NK-92 treated with Interleukin-12 subunit alpha and Interleukin-12 subunit beta, amount 100 ng/mL, for 24 hours (cell line): ENCODE measurements around the gene JARID2.
A peak's percentile ranks its signal among the peaks of the same experiment; 100 is the strongest.

ENCODE experiments used
- DNase-seq: peaks from one replicate; lab custom pipeline; 2025; lab: John Stamatoyannopoulos, UW

The JARID2 gene

DNA sequence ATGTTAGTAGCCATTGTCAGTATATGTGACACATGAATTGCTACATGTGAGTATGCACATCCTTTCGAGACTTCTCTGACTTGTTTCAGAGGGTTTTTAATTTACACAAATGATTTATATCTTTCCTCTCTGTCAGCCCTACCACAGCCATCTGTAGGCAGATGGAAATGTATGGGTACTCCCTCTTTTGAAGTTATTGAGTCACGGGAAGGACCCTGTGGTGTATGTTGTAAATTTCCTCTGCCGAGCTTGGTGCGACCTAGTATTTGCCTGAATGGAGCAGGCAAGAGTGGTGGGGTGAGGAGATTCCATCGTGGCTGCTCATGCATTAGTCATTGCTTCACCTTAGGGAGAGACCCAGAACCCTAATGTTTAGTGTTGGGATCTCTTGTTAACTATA lies 171.9 kb downstream of the JARID2 start:
- no peak for DNase-seq

GRCh38 chr6:15419493-15419892 lies 173.6 kb downstream of the JARID2 start:
- no peak for DNase-seq

- no peak for DNase-seq
Observed at GRCh38 chr6:15420959-15421438, 175.1 kb downstream of the JARID2 start.

GRCh38 chr6:15421945-15422733 lies 176.3 kb downstream of the JARID2 start:
- no peak for DNase-seq

GRCh38 chr6:15423286-15423993 lies 177.6 kb downstream of the JARID2 start:
- DNase-seq: no peak

DNA sequence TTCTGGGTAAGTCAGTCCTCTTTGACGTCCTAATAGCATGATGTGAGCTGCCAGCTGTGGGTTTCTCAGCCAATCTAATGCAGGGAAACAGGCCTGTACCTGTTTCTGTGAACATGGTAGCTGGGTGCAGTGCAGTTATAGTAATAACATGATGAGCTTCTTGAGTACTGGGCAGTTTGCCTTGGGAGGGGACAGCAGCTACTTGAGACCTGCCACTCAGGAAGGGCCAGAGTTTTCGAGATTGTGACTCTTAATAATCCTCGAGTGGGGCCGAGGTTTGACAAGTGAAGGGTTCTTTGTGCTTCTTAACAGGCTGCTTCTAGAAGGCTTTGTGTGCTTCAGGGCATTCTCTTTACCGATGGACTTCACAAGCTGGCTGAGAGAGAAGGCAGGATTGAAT lies 180.1 kb downstream of the JARID2 start:
- no peak for DNase-seq

GRCh38 chr6:15426395-15426794 lies 180.5 kb downstream of the JARID2 start:
- DNase-seq: no peak

DNA sequence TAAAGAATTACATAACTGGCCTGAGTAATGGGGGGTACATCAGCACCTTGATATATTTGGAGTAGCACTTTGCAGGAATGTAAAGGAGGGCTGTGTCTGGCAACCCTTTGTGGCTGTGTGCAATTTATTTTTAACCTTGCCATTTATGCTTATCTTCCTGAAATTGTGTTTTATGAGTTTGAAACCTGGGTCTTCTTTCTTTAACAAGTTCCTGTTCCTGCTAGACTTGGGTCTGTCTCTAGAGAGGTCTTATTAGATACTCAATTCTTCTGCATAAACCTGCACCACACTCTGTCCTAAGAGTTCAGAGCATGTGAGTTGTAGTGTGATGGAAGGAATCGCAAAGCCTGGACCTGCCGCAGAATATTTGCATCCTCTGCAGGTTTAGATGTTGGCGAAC lies 181.0 kb downstream of the JARID2 start:
- no peak for DNase-seq

DNA sequence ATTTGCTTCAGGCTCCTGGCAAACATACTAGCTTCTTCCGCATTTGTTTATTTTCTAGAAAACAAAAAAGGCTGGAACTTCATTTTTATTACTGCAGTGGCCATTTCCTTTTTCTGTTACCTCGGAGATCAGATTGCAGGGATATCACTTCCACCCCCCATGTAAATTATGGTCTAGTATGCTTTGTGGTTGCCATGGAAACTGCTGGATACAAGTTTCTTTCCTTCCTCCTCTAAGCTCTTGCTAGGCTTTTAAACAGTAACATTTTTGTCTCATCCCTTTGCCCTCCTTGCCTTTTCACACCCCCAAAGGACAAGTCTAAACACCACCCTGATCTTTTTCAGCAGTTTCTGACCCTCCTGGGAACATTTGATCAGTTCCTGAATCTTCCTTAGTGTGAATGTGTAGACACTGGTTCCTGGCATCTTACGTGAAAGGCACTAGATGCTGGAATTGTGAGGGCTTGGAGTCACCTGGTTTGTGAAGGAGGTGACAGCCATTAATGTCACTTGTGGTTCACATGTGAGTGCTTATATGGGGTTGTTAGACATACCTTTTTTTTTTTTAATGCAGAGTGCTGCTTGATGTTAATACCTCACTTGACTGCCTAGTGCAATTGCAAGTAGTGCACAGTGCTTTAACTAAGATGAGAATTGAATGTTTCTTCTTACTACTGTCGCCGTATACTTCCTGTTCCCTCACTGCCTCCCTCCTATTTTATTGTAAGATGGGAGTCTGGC lies 181.6 kb downstream of the JARID2 start:
- no peak for DNase-seq

DNA sequence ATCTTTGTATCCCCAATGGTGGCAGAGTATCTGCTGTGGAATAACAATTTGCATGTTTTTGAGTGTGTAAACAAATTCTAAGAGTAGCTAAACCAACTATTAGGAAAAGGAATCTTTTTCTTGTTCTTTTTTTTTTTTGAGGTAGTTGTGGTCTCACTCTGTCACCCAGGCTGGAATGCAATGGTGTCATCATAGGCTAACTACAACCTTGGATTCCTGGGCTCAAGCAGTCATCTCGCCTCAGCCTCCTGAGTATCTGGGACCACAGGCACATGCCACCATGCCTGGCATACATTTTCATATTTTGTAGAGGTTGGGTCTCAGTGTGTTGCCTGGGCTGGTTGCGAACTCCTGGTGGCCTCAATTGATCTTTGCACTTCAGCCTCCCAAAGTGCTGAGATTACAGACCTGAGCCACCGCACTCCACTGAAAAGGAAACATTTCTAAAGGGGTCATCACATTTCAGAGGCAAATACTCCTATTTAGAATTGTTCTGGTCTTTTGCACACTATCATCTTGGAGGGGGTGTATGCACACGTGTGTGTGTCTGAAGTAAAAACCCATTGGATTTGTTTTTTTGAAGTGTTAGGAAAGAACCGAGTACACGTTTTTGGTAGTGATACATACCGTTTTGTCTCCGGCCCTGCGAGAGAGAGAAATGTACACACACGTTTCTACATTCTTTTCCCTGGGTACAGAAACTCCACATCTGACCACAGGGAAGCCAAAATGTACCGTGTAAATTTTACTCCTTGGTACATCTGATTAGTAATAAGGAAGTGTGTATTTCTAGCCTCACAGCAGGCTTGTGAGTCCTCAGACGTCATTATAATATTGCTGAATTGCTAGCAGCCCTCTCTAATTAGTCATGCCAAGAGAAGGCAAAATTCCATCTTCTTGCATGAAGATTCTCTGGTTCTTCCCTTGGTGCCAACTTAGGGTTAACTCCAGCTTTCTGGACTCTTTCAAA lies 183.6 kb downstream of the JARID2 start:
- DNase-seq: no peak

DNA sequence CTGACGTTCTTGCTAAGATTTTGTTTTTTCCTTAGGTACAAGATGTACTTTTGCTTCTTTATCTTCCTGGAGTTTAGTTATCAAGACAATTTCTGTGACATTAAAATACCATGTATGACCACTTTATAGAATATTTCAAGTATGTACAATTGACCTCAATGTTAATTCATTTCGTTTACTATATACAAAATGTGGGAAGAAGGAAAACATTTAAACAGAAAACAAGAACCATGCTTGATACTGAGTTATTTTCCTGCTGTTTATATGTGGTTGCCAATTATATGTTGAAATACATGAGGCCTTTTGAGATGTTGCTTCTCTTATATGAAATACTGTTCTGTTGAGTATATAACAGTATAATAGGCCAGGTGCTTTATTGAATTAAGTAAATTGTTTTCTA lies 184.3 kb downstream of the JARID2 start:
- no peak for DNase-seq

DNA sequence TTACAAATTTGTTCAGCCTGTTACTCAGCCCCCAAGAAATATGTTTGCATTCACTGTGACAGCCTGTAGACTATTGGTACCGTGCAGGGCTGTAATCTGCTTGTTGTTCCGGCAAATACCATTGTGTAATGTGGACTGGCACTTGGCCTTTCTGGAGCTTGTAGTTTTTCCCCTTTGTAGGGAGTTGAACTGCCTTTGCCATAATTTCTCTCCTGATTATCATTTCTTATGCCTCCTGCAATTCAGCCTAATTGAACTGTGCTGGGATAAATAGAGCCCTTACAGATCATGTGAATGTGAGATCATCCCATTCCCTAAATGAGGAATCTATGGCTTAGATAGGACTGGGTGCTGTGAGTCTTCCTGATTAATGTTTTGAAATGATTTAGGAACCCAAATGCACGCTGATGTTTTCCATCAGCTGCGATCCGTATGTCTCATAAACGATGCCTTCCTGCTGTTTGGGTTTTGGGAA lies 185.1 kb downstream of the JARID2 start:
- no peak for DNase-seq

- peak; percentile 8 for DNase-seq
Observed at GRCh38 chr6:15431762-15432483, 186.1 kb downstream of the JARID2 start.

DNA sequence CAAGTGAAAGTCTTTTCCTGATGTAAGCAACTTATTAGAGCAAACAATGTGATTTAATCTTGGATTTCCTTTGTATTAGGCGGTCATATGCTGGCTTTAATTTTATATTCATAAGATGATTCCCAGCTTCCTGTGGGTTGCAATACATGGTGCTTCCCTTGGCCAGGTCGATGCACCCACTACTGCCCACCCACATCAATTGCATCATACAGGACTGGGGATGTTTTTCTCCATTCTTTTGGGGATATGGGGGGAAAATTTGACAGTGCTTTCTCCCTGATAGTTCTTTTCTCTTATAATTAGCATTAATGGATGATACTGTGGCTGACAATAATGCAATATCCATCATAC lies 187.6 kb downstream of the JARID2 start:
- no peak for DNase-seq

- DNase-seq: no peak
Observed at GRCh38 chr6:15434263-15434662, 188.4 kb downstream of the JARID2 start.

DNA sequence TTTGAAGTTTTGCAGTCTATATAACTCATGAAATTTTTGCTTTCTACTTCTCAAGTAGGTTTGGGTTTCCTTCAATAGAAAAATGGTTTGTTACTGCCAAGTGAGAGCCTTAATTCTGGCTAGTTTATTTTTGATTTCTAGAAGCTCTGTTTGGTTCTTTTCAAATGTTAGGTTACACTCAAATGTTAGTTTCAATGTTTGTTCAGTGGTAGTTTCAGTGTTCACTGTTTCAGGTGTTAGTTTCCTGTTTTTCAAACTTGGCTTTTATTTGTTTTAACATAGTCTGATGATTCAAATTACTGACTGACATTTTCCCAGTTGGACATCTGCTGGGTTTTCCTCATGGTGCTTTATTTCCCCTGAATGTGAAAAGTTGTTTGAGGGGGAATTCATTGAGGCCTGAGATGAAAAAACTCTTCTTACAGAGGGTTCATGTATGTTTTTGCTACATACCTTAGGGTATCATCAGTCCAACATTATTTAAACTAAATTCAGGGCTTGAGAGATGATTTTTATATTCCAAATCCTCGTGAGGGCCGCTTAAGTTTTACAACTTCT lies 189.0 kb downstream of the JARID2 start:
- no peak for DNase-seq

DNA sequence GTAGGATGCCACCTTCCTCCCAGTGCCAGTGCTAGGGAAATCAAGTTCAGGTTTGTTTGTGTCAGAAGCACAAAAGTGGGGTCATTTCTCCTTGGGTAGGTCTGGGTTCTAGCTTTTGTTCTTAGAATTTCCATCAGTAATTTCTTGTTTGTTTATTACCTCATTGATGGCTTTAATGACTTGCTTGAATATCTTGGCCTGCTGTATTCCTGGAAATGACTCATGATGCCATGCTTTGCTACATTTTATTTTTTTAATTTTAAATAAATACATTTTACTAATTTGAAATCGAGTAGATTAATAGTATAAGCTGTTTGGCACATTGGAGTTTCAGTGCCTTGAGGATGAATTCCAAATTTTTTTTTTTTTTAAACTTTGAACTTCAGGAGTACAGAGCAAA lies 189.6 kb downstream of the JARID2 start:
- no peak for DNase-seq

DNA sequence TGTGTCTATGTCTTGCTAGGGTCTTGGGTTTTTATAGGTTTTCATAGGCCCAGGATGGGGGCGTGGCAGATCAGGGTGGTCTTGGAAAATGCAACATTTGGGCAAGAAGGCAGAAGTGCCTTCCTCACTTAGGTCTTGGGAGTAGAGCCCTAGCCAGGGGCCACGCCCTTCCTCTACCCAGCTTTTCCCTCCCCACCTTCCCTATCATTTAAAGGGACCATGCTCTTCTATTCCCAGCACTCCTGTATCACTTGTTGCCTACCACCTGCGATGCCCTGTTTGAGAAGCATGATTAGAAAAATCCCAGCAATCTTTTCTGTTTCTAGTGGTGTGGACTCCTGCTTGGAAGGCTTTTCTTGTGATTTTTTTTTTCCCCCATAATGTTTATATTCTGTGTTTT lies 190.6 kb downstream of the JARID2 start:
- no peak for DNase-seq

GRCh38 chr6:15437090-15437635 lies 191.3 kb downstream of the JARID2 start:
- DNase-seq: no peak

DNA sequence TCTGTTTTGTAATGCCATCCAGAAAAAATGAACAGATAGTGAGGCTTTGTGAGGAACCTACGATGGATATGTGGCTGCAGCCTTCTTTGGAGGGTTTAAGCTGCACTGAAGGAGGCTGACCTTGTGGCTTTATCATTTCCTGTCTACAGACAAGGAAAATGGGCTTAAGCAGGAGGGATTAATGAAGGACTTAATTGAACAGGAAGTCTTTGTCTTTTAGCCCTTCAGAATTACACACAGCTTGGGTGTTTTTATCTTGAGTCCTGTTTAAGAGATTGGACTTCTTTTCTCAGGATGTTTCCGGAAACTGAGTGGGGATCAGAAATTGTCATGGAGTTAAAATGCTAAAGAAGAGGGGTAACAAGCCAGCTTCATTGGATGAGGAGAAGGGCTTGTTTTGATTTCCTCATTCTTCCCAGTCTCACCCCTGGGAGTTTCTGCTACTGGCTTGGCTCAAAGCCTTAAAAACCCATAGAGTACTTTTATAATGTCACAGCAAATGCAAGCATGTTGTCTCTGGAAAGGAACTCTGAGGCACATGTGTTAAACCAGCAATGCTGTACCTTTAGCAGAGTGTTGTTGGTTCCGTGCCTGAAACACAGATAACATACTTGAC lies 193.6 kb downstream of the JARID2 start:
- DNase-seq: no peak
